ACC112 (cell line): ENCODE results near the gene NR6A1.

Source experiments
- H2AFZ ChIP-seq: fragments of 200-600 bp; sonication (generic); one replicate; pipeline ENCODE4 v1.6.0; 2017; ENCODE audit warnings: antibody characterized with exemption, low read length; ENCODE audit not compliant: unreplicated experiment
- H3K27ac ChIP-seq: fragments of 200-600 bp; sonication (generic); 2 replicates; pipeline ENCODE4 v1.5.1; 2014; ENCODE audit warnings: low read depth, mild to moderate bottlenecking, antibody characterized with exemption, low read length, moderate library complexity
- H3K27me3 ChIP-seq: fragments of 200-600 bp; sonication (generic); 2 replicates; pipeline ENCODE4 v1.6.1; 2014; ENCODE audit warnings: mild to moderate bottlenecking, antibody characterized with exemption, low read length, moderate library complexity, mixed read lengths; ENCODE audit not compliant: insufficient read depth
- H3K36me3 ChIP-seq: fragments of 200-600 bp; sonication (generic); 2 replicates; pipeline ENCODE4 v1.6.1; 2016; ENCODE audit warnings: mild to moderate bottlenecking, antibody characterized with exemption, low read length, moderate library complexity, mixed read lengths; ENCODE audit not compliant: insufficient read depth
- H3K4me1 ChIP-seq: fragments of 200-600 bp; sonication (generic); one replicate; pipeline ENCODE4 v1.6.1; 2016; ENCODE audit warnings: low read length, mixed read lengths; ENCODE audit not compliant: insufficient read depth, unreplicated experiment, control insufficient read depth
- H3K4me3 ChIP-seq: fragments of 200-600 bp; sonication (generic); 2 replicates; pipeline ENCODE4 v1.5.1; 2014; ENCODE audit warnings: mild to moderate bottlenecking, low read depth, low read length
- H3K79me2 ChIP-seq: fragments of 200-600 bp; sonication (generic); one replicate; pipeline ENCODE4 v1.6.0; 2016; ENCODE audit warnings: low read length; ENCODE audit not compliant: control insufficient read depth, unreplicated experiment, insufficient read depth

Gene NR6A1

DNA sequence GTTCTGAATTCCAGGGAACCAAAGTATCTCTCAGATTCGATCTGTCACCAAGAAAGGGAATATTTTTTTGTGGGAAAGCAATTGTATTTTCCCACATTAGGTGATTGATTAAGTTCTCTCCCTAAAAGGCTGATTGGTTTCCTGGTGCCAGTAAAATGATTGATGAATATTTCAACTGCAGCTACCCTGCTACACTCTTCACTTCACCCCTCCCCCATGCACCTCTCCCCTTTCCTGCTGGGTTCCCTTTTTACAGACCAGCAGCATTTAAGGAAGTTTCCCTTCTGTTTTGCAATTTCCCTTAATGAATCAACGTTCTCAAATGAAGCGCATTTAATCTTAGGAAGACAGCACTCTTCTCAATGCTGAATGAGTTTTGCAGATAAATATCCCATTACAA, 13.1 kb downstream of the NR6A1 start:
- no peaks in the 10 kb centered on the region for H3K79me2 ChIP-seq
- no peak overlapping the region for H3K27ac ChIP-seq
- no peak overlapping the region for H3K4me3 ChIP-seq

DNA sequence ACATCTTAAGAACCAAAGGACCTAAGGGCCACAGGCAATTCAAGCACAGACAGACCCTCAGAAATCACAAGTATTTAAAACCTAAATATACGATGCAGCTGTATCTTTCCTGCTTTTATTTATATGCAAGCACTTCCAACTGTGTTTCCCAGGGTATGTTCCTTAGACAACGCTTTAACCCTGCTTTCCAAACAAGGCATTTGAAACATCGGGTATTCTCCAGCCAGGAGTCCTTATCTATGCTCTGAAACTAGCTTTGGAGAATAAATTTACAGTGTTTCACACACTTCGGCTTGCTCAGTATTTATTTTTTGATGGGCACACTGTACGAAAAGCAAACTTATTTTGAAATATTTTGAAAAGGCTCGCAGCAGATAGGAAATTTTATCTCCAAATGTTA, 13.5 kb downstream of the NR6A1 start:
- Histone ChIP-seq H3K4me3 (no peak overlapping the region), H3K27me3 (peaks cover 39% of the 10 kb centered on the region), H3K36me3 (no peaks in the 10 kb centered on the region), H3K27ac (no peak overlapping the region), H2AFZ (no peak overlapping the region), H3K79me2 (no peaks in the 10 kb centered on the region), H3K4me1 (peaks cover 4% of the 10 kb centered on the region)

More for the DNA sequence above, 13.1 kb downstream of the NR6A1 start:
- H3K27me3 ChIP-seq, result peaks cover 43% of the 10 kb centered on the region
- H3K36me3 ChIP-seq, result no peaks in the 10 kb centered on the region
- H2AFZ ChIP-seq, result no peak overlapping the region
- no peaks in the 10 kb centered on the region for H3K4me1 ChIP-seq

DNA sequence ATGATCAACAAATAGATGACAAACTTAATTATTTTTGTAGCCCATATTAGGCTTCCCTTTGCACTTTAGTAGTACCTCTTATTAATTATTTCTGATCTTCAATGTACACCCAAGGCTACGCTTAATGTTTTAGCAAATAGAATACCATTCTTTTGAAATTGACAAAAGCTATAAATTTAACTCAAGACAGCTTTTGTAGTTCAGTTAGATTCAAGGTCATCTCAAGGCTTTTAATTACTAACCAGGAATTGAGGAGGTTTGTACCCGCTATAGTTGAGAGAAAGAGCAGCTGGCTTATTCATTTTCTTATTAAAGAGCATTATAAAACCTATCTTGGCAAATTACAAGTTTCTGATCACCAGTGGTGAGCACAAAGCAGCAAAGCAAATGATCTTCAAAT, 15.1 kb downstream of the NR6A1 start:
- Histone ChIP-seq H3K27me3 (peaks cover 23% of the 10 kb centered on the region), H3K4me3 (no peak overlapping the region), H3K27ac (no peak overlapping the region), H3K4me1 (peaks cover 5% of the 10 kb centered on the region), H3K79me2 (no peaks in the 10 kb centered on the region), H3K36me3 (no peaks in the 10 kb centered on the region), H2AFZ (no peak overlapping the region)

DNA sequence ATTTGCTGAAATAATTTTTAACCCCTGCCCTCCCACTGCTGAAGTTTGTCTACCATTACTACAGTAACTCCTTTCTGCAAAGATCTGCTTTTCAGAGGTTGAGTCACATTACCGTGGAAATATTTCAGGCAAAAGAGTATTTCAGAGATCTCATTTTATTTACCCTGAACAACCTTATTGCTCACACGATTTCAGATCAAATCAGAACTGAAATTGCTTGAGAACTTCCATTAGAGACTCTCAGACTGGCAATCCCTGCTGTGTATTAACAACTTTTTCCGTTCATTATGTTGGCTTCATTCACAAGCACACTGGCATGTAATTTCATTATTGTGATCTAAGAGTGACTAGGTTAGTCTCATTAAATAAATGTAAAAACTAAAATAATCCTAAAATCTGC, 16.1 kb downstream of the NR6A1 start:
- Histone ChIP-seq H3K27me3 (peaks cover 23% of the 10 kb centered on the region), H3K36me3 (no peaks in the 10 kb centered on the region), H2AFZ (no peak overlapping the region), H3K4me1 (peaks cover 5% of the 10 kb centered on the region), H3K4me3 (no peak overlapping the region), H3K79me2 (no peaks in the 10 kb centered on the region), H3K27ac (no peak overlapping the region)

DNA sequence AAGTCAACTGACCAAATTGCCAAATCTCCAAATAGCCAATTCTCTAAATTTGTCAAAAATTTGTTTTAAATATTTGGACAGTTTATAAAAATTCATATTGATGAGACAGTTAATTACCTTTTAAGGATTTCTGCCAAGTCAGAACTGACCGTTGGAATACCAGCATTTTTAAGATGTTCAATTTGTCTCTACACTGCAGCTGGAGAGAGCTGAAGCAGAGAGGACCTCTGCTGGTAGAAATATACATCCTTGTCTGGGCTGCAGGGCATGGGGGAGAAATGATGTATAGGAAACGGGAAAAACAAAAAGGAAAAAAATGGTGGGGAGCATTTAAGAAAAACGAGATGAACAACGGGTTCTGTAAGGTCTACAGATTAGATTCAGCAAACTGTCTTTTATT, 16.8 kb downstream of the NR6A1 start:
- Histone ChIP-seq H3K79me2 (no peaks in the 10 kb centered on the region), H3K4me1 (peaks cover 5% of the 10 kb centered on the region), H3K36me3 (no peaks in the 10 kb centered on the region)

DNA sequence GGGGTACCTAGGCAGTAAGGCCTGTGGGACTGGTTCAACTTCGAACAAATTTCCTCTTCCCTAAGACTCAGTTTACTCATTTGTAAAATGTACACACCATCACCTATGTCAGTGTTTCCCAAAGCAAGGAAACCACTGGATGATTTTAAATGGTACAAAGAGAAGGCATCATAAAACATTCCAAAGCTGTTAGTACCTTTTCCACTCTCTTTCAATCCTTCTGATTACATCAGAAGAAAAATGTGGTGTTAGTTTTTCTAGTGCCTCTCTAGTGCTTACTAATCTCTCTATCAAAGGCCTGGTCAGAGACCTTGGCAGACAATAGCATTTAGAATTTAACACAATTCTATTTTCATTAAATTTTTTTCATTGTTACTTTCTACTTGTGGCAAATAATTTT, 18.1 kb downstream of the NR6A1 start:
- peaks cover 5% of the 10 kb centered on the region for H3K4me1 ChIP-seq
- peaks cover 23% of the 10 kb centered on the region for H3K27me3 ChIP-seq
- H3K4me3 ChIP-seq, result no peak overlapping the region
- H3K27ac ChIP-seq, result no peak overlapping the region
- no peaks in the 10 kb centered on the region for H3K36me3 ChIP-seq
- H2AFZ ChIP-seq, result no peak overlapping the region
- no peaks in the 10 kb centered on the region for H3K79me2 ChIP-seq

More for the DNA sequence above, 16.8 kb downstream of the NR6A1 start:
- no peak overlapping the region for H2AFZ ChIP-seq
- peaks cover 23% of the 10 kb centered on the region for H3K27me3 ChIP-seq
- H3K4me3 ChIP-seq, result no peak overlapping the region
- H3K27ac ChIP-seq, result no peak overlapping the region

DNA sequence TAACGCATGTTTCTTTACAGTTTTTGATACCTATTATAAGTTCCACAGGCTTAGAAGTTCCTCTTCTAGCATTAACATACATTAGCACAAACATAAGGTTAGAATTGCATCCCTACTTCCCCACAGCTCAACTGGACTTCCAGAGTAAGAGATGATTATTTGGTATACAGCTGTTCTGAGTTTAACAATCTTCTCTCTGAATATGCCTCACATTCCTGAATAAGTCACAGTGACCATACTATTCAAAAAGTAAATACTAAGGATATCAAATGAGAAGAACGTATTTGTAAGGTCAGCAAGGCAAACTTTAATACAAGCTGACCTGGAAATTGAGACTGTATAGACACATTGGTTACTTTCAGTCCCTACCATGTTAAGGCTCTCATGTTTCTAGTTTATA, 21.3 kb downstream of the NR6A1 start:
- no peaks in the 10 kb centered on the region for H3K79me2 ChIP-seq
- H3K27ac ChIP-seq, result no peak overlapping the region
- peaks cover 5% of the 10 kb centered on the region for H3K4me1 ChIP-seq

DNA sequence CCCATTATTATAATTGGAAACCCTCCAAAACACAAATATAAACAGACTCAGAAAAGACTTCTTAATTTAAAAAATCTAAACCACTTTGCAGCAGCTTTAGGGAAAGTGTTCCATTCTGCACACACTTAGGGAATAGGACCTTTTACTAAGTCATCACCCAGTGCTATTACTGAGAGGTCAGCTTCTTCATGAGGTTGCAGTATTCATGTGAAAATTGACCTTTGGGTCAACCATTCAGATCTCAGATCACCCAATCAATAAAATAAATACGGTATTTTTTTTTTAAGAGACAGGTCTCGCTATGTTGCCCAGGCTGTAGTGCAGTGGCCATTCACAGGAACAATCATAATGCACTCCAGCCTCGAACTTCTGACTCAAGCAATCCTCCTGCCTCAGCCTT, 21.8 kb downstream of the NR6A1 start:
- H3K27me3 ChIP-seq, result no peaks in the 10 kb centered on the region
- no peak overlapping the region for H3K27ac ChIP-seq
- H2AFZ ChIP-seq, result no peak overlapping the region
- H3K79me2 ChIP-seq, result no peaks in the 10 kb centered on the region
- H3K4me1 ChIP-seq, result peaks cover 5% of the 10 kb centered on the region
- no peaks in the 10 kb centered on the region for H3K36me3 ChIP-seq
- no peak overlapping the region for H3K4me3 ChIP-seq

More for the DNA sequence above, 21.3 kb downstream of the NR6A1 start:
- no peaks in the 10 kb centered on the region for H3K36me3 ChIP-seq
- peaks cover 2% of the 10 kb centered on the region; the same call in 1 of the 2 replicates for H3K27me3 ChIP-seq
- H3K4me3 ChIP-seq, result no peak overlapping the region
- H2AFZ ChIP-seq, result no peak overlapping the region

DNA sequence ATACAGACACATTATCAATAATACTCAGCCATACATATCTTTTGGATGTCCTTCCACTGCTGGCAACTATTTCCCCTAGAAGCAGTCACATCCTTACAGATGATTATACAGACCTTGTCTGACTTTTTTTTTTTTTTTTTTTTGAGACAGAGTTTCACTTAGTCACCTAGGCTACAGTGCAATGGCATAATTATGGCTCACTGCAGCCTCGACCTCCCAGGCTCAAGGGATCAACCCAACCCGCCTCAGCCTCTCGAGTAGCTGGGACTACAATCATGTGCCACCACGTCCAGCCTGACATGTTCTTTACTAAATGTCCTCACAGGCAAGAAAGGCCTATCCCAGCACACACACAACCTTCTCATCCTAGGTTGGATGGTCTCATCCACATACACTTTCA, 24.0 kb downstream of the NR6A1 start:
- no peak overlapping the region for H3K27ac ChIP-seq
- H3K27me3 ChIP-seq, result no peaks in the 10 kb centered on the region
- no peaks in the 10 kb centered on the region for H3K36me3 ChIP-seq
- no peaks in the 10 kb centered on the region for H3K79me2 ChIP-seq
- no peak overlapping the region for H3K4me3 ChIP-seq
- no peak overlapping the region for H2AFZ ChIP-seq
- no peaks in the 10 kb centered on the region for H3K4me1 ChIP-seq

DNA sequence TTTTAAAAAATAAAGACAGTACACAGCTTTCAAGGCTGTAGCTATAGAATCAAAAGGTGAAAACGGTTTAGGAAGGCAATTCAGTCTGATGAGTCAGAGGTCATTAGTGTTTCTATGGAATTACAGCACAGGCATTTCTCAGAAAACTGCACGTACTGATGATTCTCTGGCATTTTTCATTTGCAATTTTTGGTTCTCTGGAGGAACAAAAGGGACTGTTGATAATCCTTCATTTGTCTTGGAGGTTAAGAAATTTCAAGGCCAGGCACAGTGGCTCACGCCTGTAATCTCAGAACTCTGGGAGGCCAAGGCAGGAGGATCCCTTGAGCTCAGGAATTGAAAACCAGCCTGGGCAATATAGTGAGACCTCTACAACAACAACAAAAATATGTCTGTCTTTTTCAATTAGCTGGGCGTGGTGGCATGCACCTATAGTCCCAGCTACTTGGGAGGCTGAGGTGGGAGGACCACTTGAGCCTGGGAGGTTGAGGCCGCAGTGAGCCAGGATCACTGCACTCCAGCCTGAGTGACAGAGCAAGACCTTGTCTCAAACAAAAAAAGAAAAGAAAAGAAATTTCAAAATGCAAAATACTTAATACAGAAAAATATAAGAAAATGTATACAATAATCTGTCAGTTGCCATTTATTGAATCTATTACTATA, 27.3 kb downstream of the NR6A1 start:
- Histone ChIP-seq H3K79me2 (no peaks in the 10 kb centered on the region), H2AFZ (no peak overlapping the region), H3K36me3 (no peaks in the 10 kb centered on the region), H3K4me3 (no peak overlapping the region), H3K27ac (no peak overlapping the region), H3K27me3 (no peaks in the 10 kb centered on the region), H3K4me1 (no peaks in the 10 kb centered on the region)

DNA sequence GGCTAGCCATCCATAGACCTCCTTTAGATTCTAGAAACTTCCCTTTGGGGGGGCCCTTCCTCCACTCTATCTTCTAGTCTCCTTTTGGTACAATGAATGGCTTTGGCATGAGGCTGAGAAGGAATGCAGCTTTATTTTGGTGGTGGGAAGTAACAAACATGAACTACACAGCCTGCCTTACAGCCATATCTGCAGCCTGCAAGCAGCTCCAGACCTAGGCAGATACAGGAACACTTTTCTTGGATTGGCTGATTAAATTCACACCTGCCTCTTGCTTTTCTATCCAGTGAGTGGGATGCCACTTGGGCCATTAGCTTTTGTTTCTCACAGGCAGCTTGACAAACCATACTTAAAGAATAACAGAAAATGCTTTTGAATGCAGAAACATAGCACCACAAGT, 28.2 kb downstream of the NR6A1 start:
- Histone ChIP-seq H3K27me3 (no peaks in the 10 kb centered on the region), H3K27ac (no peak overlapping the region), H2AFZ (no peak overlapping the region), H3K4me3 (no peak overlapping the region), H3K79me2 (no peaks in the 10 kb centered on the region), H3K4me1 (no peaks in the 10 kb centered on the region), H3K36me3 (no peaks in the 10 kb centered on the region)
